ENCODE data around the gene KIF1B. TPM values are rescaled to one million over a fixed set of nuclear protein-coding genes. Genes with fewer than 3 reads are reported as not detected.

The KIF1B gene
- total and polyA plus RNA-seq, 11 donors: 25.0 to 137 (median 78.4) TPM

GRCh38 chr1:10187026-10187334, 23.4 kb upstream of the KIF1B start:
- 95 to 98% (median 97%) methylated on average over 4 of the region's 4 CpGs for WGBS, 4 donors

GRCh38 chr1:10188133-10188650, 22.2 kb upstream of the KIF1B start:
- Histone ChIP-seq H3K4me1 (no peaks in the 10 kb centered on the region), H3K9me3 (peaks cover 0 to 9% (median 0%) of the 10 kb centered on the region in 12 donors), H3K27ac (no peak overlapping the region), H3K36me3 (no peaks in the 10 kb centered on the region), H3K27me3 (no peaks in the 10 kb centered on the region), H3K4me3 (no peak overlapping the region)
- WGBS, 4 donors: 94 to 100% (median 96%) methylated on average over 2 of the region's 2 CpGs
- no peak for DNase-seq
- ATAC-seq: no peak
- no peak for TF ChIP-seq POLR2A (IDR thresholded peaks at IDR 0.05)
- no peak for TF ChIP-seq CTCF (IDR thresholded peaks at IDR 0.05)
- intact Hi-C loops (cut with DNase I): no loop called here

More at GRCh38 chr1:10187026-10187334, 23.4 kb upstream of the KIF1B start:
- no peak for ATAC-seq
- no peak for DNase-seq
- H3K36me3 ChIP-seq: peaks cover 0 to 3% (median 0%) of the 10 kb centered on the region in 9 donors
- H3K4me1 ChIP-seq: no peaks in the 10 kb centered on the region
- TF ChIP-seq CTCF (IDR thresholded peaks at IDR 0.05) (no peak), POLR2A (IDR thresholded peaks at IDR 0.05) (no peak)
- intact Hi-C loops (cut with DNase I): no loop called here
- peaks cover 0 to 9% (median 0%) of the 10 kb centered on the region in 12 donors for H3K9me3 ChIP-seq
- no peak overlapping the region for H3K4me3 ChIP-seq
- H3K27ac ChIP-seq: no peak overlapping the region
- H3K27me3 ChIP-seq: no peaks in the 10 kb centered on the region

- no peak for TF ChIP-seq POLR2A (IDR thresholded peaks at IDR 0.05)
- no peak for TF ChIP-seq CTCF (IDR thresholded peaks at IDR 0.05)
- WGBS, 4 donors: 48 to 65% (median 61%) methylated on average over 4 of the region's 4 CpGs
- peaks cover 0 to 9% (median 0%) of the 10 kb centered on the region in 12 donors for H3K9me3 ChIP-seq
- ATAC-seq (no peak), DNase-seq (no peak)
- no peak overlapping the region for H3K4me3 ChIP-seq
- no peaks in the 10 kb centered on the region for H3K27me3 ChIP-seq
- H3K27ac ChIP-seq: no peak overlapping the region
- H3K4me1 ChIP-seq: no peaks in the 10 kb centered on the region
- H3K36me3 ChIP-seq: no peaks in the 10 kb centered on the region
- intact Hi-C loops (cut with DNase I): no loop called here
Measured at GRCh38 chr1:10189659-10190058, 20.7 kb upstream of the KIF1B start.

GRCh38 chr1:10192263-10192662, 18.1 kb upstream of the KIF1B start:
- 89 to 95% (median 92%) methylated on average over 5 of the region's 5 CpGs for WGBS, 4 donors
- Histone ChIP-seq H3K27ac (no peak overlapping the region), H3K36me3 (no peaks in the 10 kb centered on the region)

More at GRCh38 chr1:10192263-10192662, 18.1 kb upstream of the KIF1B start:
- no peak for TF ChIP-seq CTCF (IDR thresholded peaks at IDR 0.05)
- intact Hi-C loops (cut with DNase I): no loop called here
- Histone ChIP-seq H3K27me3 (no peaks in the 10 kb centered on the region), H3K9me3 (peaks cover 0 to 9% (median 0%) of the 10 kb centered on the region in 12 donors), H3K4me1 (peaks cover 0 to 3% (median 0%) of the 10 kb centered on the region in 12 donors), H3K4me3 (no peak overlapping the region)
- DNase-seq: no peak
- ATAC-seq: no peak
